ENCODE measurements around the gene TRAP1.

Gene TRAP1

DNA sequence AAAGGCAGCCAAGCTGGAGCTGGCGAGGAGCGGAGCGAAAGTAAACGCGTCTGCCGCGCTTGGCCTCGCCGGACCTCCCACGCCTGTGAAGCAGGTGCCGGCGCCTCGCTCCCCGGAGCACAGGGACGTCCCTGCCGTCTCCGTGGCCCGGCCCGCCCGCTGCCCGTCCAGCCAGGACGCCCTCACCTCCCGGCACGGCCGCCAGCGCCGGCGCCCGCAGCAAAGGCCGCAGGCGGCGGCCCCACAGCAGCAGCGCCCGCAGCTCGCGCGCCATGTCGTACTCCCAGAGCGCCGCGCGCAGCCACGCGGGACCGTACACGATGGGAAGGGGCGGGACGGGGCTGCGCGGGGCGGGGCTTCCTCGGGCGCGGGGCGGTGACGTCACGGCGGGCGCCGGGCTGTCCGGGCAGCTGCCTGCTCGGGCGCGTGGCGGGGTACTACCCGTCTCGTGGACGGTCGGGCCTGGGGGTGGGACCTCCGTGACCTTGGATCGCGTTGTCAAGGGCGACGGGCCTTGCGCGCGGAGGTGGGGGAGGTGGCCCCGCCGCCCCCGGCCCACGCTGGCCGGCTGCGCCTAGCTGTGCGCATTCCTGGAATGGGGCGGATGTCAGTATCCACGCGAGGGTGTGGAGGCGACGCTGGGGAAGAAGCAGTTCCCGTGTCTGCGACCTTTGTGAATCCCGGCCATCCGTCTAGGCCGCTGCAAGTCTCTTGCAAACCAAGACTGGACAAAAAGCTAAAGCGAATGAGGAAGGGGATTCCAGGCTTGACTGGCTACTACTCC is at the start of gene TRAP1:
TRAP1 (minus strand) TSS at position 290 of the 784 bp plus-strand sequence; CDS start at position 274, 16 bp downstream.
- DNase-seq (ENCODE audit: low read depth in 3 of 3, low spot score in 1 of 3): peak; percentile 76 to 96 (median 89)

DNA sequence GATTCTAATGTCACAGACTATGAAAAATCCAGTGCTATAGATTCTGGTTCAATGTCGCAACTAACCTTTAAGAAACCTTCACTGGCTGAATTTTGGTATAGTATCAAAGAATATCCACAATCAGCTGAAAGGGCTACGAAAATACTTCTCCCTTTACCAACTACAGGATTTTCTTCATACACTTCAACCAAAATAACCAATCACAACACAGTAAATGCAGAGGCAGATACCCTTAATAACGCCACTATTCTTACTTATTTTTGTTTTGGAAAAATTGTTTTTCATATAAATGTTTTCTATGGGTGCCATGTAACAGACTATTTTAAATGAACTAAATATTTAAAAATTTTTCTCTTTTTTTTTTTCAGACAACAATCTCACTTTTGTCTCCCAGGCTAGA is 48.9 kb upstream of the TRAP1 start:
- DNase-seq (ENCODE audit: low read depth in 3 of 3, low spot score in 1 of 3): no peak

DNA sequence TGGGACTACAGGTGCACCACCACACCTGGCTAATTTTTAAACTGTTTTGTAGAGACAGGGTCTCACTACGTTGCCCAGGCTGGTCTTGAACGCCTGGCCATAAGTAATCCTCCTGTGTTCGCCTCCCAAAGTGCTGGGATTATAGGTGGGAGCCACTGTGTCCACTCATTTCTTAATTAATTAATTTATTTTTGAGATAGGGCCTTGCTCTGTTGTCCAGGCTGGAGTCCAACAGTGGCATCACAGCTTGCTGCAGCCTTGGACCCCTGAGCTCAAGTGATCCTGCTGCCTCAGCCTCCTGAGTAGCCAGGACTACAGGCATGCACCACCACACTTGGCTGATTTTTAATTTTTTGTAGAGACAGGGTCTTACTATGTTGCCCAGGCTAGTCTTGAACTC is 47.1 kb upstream of the TRAP1 start:
- DNase-seq (ENCODE audit: low read depth in 3 of 3, low spot score in 1 of 3): no peak

DNA sequence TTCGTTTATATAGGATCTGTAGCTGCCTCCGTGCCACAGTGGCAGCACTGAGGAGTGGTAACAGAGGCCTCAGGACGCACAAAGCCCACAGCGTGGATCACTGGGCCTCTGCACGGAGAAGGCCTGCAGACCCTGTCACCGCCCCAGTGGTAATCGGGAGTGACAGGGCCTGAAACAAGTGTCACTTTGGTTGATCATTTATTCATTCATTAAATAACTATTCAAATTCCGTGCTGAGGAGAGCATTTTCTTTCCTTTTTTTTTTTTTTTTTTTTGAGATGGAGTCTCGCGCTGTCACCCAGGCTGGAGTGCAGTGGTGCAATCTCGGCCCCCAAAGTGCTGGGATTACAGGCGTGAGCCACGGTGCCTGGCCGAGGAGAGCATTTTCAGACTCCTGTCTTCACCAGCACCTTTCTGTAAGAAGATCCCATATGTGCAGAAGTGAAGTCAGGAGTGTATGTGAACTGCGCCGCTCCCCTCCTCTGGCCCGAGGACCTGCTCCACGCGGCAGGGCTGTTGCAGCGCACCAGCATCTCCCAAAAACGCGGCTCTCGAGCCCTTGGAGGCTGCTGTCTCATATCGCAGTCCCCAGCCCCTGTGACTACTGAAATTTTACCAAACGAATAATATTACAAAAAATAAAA is 44.9 kb upstream of the TRAP1 start:
- DNase-seq (ENCODE audit: low read depth in 3 of 3, low spot score in 1 of 3): no peak

DNA sequence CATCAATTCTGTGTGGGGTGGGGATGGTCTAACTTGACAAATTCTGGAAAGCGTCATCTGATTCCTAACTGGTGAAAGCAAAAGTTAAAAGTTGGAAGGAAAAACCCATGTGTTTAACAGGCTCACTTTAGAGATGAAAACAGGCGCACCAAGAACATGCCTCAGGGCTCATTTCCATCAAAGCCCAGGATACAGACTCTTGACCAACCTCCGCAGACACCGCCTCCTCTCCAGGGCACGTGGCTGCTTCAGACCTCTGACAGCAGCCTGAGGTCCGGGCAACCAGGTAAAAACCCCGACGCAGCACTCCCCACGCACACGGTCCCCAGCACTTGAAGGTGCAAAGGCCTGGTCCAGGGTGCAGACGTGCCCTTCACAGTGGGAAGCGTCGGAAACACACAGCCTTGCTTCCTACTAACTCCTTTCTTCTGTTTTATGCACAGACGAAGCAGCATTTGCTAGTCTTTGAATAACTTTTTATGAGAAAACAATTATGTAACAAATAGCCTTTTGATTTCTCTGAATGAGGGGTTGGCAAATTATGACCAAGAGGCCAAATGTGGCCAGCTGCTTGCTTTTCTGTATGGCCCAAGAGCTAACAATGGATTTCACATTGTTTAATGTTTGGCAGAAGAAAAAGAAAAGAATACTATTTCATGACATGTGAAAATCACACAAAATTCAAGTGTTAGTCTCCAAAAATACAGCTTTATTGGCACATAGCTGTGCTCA is 44.2 kb upstream of the TRAP1 start:
- no peak for DNase-seq (ENCODE audit: low read depth in 3 of 3, low spot score in 1 of 3)

DNA sequence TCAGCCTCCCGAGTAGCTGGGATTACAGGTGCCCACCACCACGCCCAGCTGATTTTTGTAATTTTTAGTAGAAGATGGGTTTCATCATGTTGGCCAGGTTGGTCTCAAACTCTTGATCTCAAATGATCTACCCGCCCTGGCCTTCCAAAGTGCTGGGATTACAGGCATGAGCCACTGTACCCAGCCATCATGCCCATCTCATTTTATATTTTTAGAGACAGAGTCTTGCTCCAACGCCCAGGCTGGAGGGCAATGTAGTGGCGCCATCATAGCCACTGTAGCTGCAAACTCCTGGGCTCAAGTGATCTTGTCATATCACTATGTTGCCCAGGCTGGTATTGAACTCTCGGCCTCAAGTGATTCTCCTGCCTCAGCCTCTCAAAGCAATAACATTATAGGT is 43.2 kb upstream of the TRAP1 start:
- no peak for DNase-seq (ENCODE audit: low read depth in 3 of 3, low spot score in 1 of 3)

DNA sequence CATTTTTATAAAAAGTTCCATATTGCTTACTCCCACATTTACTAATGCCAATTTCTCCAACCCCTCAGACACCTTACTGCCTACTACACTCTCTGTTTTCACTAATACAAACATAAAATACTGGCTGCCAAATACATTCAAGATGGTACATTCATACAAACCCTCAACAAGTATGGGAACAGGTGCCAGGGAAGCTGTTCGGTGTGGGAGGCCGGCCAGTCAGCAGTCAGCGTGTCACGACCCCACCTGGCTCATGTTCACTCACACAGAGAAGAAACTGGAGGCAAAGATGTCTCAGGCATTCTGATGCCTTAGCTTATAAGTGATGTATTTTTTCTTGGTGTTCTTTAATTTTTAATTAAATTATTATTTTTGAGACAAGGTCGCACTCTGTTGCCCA is 42.4 kb upstream of the TRAP1 start:
- DNase-seq (ENCODE audit: low read depth in 3 of 3, low spot score in 1 of 3): no peak

DNA sequence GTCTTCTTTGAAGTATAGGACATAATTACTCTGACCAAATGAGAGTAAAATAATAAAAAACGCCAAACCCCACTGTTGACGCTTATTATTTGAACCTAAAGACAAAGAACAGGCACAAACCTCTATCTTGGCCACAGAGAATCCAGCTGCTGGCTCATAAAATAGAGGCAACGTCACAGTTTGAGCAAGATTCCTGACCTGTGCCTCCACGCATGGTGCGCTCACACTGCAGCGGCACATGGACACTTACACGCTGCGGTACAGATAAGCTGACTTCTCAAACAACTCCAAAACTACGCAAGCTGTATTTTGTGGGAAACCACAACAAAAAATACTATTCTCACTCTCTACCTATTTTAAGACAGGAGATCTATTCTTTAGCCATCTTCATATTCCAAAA is 38.8 kb upstream of the TRAP1 start:
- no peak for DNase-seq (ENCODE audit: low read depth in 3 of 3, low spot score in 1 of 3)

DNA sequence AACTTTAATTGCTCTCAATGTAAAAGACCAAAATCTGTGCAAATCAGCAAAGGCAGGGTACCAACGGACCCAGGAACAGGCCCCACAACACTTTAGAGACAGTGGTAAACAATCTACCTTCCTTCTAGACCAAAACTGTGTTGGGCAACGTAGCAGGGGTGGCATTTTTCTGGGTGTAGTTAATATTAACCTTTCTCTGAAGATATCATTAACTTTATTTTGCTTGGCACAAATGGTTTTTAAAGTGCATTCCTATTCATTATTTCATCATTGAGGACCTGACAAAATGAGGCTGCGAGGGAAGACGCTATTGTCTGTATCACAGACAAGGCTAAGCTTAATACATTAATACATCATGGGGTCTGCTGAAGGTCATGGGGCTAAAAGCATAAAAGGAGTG is 37.9 kb upstream of the TRAP1 start:
- DNase-seq (ENCODE audit: low read depth in 3 of 3, low spot score in 1 of 3): no peak

DNA sequence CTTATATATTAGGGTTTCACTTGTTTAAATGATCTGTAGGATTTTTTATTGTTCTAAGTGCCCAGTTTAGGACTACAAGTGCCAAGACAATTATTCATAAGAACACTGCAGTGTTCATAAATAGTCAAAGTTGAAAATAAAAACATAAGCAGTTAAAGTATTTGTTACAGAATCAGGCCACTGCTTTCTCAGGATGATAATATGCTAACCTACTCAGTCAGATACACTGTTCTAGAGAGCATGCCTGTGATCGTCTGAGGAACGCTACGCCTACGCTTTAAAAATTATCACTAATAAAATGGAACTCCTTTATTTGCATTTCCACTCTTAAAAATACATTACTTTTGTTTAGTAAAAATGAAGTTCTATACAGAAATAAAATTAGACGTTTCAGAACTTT is 37.4 kb upstream of the TRAP1 start:
- no peak for DNase-seq (ENCODE audit: low read depth in 3 of 3, low spot score in 1 of 3)

DNA sequence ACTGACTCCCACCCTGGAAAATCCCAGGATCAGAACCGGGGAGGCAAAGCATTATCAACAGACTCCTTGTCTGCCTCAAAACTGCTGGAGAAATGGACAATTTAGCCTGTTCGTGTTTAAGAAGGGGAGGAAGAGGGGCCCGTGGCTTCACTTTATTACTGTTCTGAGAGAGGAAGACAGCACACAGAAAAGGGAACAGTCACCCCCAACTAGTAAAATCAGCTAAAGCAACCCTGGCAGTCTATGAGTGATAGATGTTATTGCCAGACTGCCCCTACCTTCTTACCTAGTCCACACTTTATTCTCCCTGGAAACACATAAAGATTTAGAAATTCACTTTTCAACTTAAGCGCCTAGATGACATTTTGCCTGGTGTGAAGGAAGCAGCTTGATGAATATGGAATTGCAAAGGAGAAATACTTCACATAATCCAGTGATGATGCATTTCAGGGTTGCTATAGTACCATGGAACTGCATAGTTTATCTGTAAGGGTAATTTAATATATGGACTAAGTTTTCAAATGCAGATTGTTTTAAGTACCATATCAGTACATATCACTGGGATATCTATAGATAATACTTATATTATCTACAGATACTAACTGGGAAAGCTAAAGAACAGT is 36.9 kb upstream of the TRAP1 start:
- DNase-seq (ENCODE audit: low read depth in 3 of 3, low spot score in 1 of 3): no peak

DNA sequence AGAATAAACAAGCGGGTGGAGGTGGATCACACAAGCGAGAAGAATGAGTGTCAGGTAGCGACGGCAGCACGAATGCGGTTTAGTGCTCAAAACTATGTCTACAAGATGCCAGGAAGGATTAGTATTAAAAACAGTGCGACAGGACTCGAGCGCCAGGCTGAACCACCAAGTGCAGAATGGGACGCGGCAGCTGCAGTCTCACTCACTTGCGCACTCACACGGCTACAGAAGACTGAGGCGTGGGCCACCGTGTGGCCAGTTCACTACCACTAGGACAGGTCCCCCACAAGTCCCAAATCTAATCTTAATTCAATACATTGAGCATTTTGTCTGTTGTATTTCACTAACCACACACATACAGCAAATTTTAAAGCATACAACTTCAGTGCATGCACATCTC is 35.7 kb upstream of the TRAP1 start:
- DNase-seq (ENCODE audit: low read depth in 3 of 3, low spot score in 1 of 3): no peak

DNA sequence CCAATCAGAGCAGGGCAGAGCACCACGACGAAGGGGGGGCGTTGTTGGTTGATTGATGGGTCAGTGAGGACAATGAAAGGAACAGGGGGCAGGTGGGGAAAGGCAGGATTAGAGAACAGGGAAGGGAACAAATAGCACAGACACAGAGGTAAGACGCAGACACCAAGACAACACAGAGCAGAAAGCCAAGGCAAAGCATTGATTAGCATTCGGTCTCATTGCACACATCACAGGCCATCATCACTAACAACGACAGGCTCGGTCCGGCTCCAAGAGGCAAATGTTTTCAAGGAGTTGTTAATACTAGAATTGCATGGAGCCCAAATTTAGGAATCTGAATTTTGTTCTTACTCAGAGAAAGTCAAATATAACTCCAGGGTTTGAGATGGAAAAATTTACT is 34.6 kb upstream of the TRAP1 start:
- no peak for DNase-seq (ENCODE audit: low read depth in 3 of 3, low spot score in 1 of 3)

DNA sequence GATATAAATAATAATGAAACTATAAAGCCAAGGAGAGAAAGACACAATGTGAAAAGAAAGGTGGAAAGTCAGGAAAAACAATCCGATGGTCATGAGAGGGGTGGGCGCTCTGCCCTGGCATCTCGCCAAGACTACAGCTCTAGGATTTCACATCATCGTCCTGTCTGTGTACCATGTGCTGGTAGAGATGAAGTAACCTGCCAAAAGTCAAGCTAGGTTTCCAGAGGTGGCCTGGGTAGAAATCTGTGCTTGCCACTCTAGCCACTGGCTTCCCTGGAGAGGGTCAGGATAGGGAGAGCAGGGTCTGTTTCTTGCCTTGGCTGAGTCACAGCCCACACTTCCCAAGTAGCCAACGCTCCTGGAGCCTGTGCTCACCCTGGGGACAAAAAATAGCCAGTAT is 31.0 kb upstream of the TRAP1 start:
- DNase-seq (ENCODE audit: low read depth in 3 of 3, low spot score in 1 of 3): no peak

DNA sequence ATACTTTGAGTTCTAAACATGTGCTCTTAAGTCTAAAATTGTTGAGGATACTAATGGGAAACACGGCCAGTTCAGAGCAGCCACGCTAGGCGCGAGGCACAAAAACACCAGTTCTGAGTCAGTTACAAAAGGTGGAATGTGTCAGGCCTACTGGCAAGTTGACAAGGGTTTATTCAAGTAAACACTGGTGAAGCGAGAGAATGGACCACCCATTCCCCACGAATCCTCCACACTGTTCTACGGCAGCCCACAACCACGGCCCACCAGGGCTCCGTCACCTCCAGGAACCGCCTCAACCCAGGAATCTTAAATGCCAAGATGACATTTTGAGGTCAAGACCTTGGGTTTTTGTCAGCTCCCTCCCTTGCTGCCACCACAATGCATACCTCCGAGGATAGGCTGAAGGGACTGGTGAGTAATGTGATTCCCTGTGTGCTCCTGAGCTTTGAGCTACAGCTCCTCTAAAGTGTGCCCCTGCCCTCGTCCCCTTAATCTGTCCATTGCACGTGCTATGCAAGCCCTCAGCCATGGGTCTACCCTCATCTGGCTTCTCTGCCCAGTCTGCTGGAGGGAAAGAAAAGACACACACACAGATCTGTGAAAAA is 28.5 kb upstream of the TRAP1 start:
- no peak for DNase-seq (ENCODE audit: low read depth in 3 of 3, low spot score in 1 of 3)

DNA sequence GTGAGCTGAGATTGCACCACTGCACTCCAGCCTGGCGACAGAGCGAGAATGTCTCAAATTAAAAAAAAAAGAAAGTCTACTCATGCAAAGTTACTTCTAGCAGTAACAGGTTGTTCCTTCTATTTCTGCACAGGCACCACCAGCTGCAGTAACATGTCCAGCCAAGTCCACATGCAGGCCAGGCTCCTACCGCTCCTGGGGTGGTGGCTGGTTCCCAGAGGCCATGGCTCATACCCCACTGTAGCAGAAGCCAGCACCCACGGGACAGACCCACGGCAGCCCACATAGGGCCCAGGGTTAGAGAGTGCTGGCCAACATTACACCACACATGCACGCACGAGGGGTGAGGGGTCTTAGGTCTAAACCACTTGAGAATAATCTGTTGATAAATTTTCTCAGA is 26.7 kb upstream of the TRAP1 start:
- no peak for DNase-seq (ENCODE audit: low read depth in 3 of 3, low spot score in 1 of 3)

DNA sequence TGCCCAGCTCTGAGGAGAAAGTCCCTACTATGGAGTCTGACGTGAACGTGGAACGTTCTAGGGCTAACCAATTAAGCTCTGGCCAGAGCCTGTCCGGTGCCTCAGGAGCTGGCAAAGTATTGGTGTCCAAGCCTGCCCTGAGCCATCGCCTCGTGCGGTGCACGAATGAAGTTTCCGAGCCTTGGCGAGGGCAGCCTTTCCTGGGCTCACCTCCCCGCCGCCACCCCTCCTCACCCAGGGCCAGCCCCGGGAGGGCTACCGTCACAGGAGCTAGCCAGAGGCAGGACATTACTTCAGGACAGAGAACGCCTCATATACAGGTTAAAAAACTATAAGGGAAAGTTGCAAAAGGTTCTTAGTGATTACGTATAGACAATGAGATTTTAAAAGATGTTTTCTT is 23.6 kb upstream of the TRAP1 start:
- DNase-seq (ENCODE audit: low read depth in 3 of 3, low spot score in 1 of 3): no peak

DNA sequence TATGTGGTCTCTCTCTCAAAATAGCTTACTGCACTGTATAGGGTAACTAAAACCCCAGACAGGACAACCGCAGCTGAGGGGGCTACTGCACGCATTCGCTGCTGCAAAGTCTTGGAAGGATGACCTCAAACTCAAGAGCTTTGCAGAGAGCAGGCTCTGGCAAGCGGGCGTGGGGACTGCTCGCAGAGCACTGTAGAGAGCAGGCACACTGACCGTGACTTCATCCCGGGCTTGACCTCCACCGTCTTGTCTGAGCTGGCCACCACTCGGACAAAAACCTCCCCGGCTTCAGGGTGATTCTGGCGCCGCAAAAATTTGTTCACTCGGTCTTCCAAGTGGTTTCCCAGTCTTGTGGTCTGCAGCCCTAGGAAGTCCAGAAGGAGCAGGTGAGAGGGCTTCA is 22.9 kb upstream of the TRAP1 start:
- no peak for DNase-seq (ENCODE audit: low read depth in 3 of 3, low spot score in 1 of 3)

DNA sequence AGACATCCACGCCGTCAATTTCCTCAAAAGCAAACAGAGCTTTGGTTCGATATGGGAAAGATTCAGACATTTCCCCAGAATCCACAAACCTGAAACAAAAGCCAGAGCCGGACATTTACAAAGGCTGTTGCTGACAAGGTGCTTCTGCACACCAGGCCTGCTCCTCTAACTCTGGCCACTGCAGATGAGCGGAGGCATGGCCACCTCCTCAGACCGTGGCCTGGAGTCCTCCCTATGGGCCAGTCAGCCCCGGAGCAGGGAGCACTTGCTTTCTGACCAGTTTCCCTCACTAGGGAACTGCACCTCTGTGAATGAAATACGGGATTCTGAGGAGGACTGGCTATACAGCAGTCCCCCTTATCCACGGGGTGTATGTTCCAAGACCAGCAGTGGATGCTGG is 22.3 kb upstream of the TRAP1 start:
- no peak for DNase-seq (ENCODE audit: low read depth in 3 of 3, low spot score in 1 of 3)

DNA sequence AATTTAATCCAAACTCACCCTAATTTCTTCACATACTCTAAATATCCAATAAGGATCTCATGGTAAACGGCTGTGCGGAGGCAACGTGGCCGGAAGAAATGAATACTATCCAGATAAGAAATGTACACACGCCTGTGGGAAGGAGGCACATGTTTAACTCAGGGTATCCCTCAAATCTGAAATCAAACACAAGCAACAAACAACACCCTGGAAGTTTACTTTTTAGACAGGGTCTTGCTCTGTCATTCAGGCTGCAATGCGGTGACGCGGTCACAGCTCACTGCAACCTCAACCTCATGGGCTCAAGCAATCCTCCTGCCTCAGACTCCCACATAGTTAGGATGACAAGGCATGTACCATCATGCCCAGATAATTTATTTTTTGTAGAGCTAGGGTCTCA is 21.2 kb upstream of the TRAP1 start:
- DNase-seq (ENCODE audit: low read depth in 3 of 3, low spot score in 1 of 3): no peak

DNA sequence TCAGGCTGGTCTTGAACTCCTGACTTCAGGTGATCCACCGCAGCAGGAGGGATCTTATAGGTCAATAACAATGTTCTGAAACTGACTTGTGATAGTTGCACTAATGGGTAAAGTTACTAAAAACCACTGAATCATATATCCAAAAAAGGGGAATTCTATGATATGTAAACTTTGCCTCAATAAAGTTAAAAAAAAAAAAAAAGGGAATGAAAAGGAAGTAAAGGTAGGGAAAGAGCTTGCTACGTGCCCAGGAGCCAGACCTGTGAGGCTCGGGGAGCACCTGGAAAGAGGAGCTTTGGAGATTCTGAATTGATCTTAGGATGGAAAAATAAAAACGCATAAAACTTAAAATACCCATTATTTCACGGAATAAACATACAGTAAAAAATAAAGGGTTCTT is 20.8 kb upstream of the TRAP1 start:
- no peak for DNase-seq (ENCODE audit: low read depth in 3 of 3, low spot score in 1 of 3)
